GM19397 (cell line): ENCODE results near the gene FARS2.

Source experiments
- ATAC-seq: cut with Tn5 transposase; IDR thresholded peaks from one replicate; pipeline ENCODE4 v1.9.1; 2021; ENCODE audit warnings: mild to moderate bottlenecking, moderate library complexity; ENCODE audit not compliant: unreplicated experiment

Gene FARS2

GRCh38 chr6:5260661-5261544 lies at the start of gene FARS2, which contains the start of gene LYRM4:
TSS of gene FARS2 (plus strand) at chr6:5261513.
TSS of gene LYRM4 (minus strand) at chr6:5260950. CDS start at chr6:5260733, 217 bp downstream.
- ATAC-seq = peak; percentile 85

GRCh38 chr6:5213836-5214235 lies 47.5 kb upstream of the FARS2 start:
- no peak for ATAC-seq

DNA sequence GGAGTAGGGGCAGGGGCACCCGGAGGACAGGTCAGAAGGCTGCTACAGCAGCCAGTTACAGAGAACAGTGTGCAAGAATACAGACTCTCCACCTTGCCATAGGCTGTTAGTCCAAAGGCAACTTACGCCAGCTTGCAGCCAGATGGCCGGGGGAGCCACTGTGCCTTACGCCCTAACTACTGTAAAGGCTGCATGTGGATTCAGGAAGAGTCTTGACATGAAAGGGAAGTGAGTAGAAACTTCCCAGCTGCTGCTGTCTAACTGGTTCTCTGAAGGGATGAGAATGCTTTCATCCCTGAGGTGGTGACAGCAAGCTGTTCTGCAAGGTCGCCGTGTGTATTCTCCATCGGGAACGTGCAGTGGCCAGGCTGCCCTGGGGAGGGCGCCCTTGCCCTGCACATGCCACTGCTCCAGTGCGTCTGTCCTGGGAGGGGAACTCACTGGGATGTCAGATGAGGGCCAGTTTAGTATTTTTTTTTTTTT lies 46.7 kb upstream of the FARS2 start:
- ATAC-seq = no peak

GRCh38 chr6:5215159-5215558 lies 46.2 kb upstream of the FARS2 start:
- no peak for ATAC-seq

GRCh38 chr6:5215799-5216198 lies 45.5 kb upstream of the FARS2 start:
- ATAC-seq = no peak

DNA sequence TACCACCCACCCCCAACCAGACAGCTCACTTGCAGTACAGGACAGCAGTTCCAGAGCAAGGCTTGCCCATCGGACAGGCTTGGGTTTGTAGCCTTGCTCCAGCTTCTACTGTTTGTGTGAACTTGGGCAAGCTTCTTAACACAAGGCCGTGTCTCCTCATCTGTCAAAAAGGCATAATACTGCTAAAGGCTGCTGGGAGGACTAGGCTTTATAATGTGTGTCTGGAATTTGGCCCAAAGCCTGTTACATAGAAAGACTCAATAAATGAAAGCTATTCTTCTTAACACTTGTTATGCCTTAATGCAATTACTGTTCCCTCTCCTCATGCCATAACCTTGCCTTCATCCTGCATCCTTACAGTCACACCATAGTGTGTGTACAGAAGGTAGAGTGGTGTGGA lies 44.0 kb upstream of the FARS2 start:
- no peak for ATAC-seq

DNA sequence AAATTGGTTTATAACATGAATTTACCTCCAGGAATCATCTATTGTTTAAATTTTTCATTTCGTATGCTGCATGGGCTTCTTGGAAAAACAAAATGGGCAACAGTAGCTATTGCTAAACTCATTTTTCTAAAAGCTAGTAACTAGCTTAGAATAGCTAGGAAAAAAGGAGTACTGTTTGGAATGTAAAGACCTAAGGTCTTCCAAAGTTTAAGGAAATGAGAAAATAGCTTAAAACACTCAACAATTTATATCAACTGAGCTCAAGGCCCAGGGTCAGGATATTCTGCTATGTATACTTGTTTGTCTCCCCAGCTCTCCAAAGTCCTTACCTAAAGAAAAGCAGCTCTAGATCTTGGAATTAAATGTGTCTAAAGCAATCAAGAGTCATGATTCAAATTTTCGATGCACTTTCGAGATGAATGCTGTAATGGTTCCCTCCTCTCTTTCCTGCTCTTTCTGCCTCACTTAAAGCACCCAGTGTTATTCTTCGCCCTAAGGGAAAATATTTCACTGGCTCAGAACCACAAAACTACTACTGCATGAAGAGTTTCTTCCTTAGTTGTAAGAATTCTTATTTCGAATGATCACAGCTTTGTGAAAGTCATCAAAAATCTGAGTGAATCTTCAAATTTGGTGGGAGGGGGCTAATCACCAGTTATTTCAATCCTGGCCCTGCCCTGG lies 42.2 kb upstream of the FARS2 start:
- ATAC-seq = no peak

DNA sequence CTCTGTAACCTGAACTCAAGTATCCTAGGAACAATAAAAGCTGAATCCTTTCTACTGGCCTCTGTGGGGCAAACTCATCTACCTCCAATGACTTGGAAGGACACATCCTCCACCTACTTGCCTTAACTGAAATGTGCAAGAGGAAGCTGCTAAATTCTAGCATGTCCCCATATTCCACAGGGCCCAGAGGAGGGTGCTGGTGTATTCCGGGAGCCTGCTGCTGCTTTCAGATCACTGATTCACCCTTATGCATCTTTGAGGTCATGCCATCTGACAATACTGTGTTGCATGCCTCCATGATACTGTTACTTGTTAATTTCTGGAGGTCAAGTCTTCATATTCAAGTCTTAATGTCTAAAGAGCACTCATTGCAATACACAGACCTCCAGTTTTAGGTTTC lies 40.9 kb upstream of the FARS2 start:
- no peak for ATAC-seq

DNA sequence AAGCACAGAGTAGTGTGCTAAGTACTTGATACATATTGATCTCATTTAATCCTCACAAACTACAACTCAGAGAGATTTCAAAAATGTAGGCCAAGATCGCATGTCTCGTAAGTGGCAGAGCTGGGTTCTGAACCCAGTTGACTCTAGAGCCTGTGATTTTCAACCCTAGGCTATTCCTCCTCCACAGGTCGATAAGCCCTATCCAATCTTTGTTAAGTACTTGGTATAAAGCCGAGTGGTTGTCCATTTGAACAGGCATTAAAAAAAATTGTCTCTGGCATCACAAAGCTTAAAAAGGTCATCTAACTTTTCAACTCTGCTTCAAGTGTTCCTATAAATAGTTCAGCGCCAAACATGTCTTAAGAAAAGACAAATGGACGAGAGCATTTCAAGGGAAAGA lies 38.0 kb upstream of the FARS2 start:
- no peak for ATAC-seq

GRCh38 chr6:5229356-5229755 lies 32.0 kb upstream of the FARS2 start:
- no peak for ATAC-seq

GRCh38 chr6:5230081-5230480 lies 31.2 kb upstream of the FARS2 start:
- no peak for ATAC-seq

DNA sequence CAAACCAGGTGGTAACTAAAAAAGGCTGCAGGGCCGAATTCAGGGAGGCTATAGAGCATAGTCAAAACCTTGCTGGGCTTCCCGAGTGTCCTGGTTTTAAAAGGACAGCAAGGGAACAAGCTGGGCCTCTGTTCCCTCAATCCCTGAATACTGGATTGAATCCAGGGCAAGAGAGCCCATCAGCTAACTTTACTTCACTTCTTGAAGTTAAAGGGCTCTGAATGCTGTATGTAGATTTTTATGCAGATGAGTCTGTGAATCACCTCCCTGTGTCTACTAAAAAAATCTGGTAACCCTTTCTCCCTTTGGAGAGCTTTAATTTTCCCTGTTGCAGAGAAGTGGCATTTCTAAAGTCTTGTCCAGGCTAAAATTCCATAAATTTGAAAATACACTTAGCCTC lies 30.0 kb upstream of the FARS2 start:
- ATAC-seq = no peak

GRCh38 chr6:5234874-5235273 lies 26.4 kb upstream of the FARS2 start:
- ATAC-seq = no peak

DNA sequence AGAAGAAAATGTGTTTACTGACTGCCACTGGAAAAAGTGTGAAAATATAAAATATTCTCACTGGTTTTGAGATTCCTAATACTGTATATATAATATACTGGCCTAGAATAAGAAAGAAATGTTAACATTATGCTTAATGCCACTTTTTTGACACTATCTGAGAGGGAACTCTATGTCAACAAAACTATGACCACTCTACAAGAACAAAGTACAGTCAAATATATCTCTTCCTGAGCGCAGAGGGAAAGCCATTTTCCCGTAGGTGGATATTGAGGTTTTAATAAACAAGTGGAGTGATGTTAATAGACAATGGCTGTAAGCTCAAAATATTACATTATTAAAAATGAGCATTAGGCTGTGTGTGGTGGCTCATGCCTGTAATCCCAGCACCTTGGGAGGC lies 25.5 kb upstream of the FARS2 start:
- no peak for ATAC-seq

- no peak for ATAC-seq
These were observed 23.5 kb upstream of the FARS2 start for GRCh38 chr6:5237805-5238204.

DNA sequence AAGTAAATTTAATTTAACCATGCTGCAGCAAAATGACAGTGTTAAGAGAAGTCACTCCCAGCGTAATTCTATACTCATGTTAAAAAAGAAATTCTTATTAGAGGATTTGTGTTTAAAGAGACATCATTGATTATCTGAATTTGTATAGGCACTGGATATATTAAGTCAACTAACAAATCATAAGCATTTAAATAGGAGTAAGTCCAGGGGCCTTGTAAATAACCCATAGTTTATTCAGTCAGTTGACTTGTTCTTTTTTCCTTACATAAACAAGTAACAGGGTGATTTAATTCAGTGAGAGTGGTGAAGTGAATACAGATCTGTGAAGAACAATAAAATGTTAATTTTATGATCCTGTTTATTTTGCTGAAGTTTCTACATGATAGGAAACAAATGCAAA lies 23.0 kb upstream of the FARS2 start:
- ATAC-seq = no peak

- no peak for ATAC-seq
These were observed 20.1 kb upstream of the FARS2 start for GRCh38 chr6:5241252-5241651.

DNA sequence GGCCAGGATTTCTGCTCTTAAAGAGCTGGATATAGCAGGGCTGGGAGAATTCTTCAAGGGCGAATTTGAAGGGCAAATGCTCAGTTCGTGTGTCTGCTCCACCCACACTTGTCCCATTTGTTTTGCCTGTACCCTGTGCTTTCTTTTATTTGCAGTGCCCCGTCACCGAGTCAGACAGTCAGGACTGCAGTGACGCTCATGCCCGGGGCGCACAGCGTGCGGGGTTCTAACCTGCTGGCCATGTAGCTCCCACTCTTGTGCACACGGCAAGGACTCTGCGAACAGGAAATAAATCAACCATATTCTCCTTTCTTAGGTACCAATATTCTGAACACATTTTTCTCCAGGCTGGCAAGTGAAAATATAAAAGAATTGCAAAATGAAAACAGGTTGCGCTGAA lies 18.2 kb upstream of the FARS2 start:
- no peak for ATAC-seq

DNA sequence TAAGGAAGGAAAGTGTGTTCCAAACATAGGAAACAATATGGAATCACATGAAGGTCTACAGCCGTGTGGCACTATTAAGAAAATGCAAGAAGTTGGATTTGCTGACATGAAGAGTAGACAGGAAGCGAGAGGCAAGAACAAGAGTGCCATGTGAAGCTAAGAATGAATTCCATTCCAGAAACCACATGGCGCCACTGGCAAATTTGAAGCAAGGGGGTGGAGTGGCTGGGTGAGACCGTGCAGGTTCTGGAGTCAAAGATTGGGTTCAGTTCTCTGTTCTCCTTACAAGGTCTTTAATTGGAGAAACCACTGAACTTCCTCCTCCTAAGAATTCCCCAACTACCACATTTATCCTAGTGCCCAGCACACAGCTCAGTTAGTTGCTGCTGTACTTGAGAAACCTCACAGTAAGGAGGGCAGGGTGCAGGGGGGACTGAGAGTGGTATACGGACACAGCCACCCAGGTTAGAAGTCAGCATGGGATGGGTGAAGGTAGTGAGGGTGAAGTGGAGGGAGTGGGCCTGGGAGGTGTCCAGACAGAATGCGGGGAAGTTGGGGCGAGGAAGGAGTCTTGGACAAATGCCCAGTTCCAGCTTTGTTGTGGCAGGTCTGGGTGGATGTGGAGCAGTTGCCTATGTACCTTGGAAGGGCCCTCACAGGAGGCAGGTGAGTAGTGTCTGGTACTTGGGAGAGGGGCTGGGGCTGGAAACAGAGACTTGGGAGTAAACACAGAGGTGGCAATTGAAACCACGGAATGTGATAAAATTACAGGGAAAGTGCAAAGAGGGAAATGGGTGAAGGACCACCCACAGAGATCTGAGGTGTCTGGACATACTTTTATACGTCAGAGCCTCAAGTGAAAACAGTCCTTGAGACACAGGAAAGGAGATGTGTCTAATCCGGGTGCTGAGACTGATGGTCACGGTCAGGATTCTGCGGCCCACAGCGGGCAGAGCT lies 14.9 kb upstream of the FARS2 start:
- no peak for ATAC-seq

DNA sequence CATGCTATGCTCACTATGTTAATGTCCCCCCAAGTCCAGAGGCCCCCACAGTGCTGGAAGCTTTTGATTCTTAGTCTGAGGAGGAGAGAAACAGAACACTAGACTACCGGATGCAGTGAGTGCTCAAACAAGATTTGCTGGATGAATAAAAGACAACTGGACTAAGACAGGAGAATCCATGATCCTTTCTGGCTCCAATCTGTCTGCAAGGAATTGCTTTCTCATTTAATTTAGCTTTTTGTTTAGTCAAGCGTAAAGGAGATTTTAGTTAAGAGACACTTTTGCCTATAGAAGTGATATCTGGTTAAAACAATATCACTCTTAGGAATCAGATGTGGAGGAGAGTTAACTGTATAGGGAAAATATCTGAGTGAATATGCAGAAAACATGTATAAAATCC lies 14.1 kb upstream of the FARS2 start:
- no peak for ATAC-seq
